Endodermal cell (in vitro differentiated cells): ENCODE data around the gene SPPL2A. TPM values are rescaled to one million over a fixed set of nuclear protein-coding genes. Genes with fewer than 3 reads are reported as not detected.

ENCODE experiments used
- DNase-seq: peaks from one replicate; pipeline ENCODE4 v3.0.0-alpha.2; 2017
- H3K27ac ChIP-seq: 2 replicates; pipeline ENCODE4 v1.5.1; 2013; ENCODE audit warnings: mild to moderate bottlenecking, low read depth, low read length, moderate library complexity
- H3K27me3 ChIP-seq: 2 replicates; pipeline ENCODE4 v1.6.1; 2013; ENCODE audit warnings: mild to moderate bottlenecking, low read length, moderate library complexity; ENCODE audit not compliant: insufficient read depth, control insufficient read depth, poor library complexity, severe bottlenecking
- H3K36me3 ChIP-seq: 2 replicates; pipeline ENCODE4 v1.7.0; 2013; ENCODE audit warnings: mild to moderate bottlenecking, low read length, moderate library complexity; ENCODE audit not compliant: control insufficient read depth, insufficient read depth
- H3K4me1 ChIP-seq: one replicate; pipeline ENCODE4 v1.7.0; 2013; ENCODE audit warnings: low read length; ENCODE audit not compliant: control insufficient read depth, insufficient read depth
- H3K4me3 ChIP-seq: 2 replicates; pipeline ENCODE4 v1.5.1; 2013; ENCODE audit warnings: mild to moderate bottlenecking, low read length, moderate library complexity
- H3K9ac ChIP-seq: 2 replicates; pipeline ENCODE4 v1.6.1; 2013; ENCODE audit warnings: mild to moderate bottlenecking, low read length, moderate library complexity; ENCODE audit not compliant: poor library complexity, severe bottlenecking; ENCODE audit errors: extremely low read depth
- H3K9me3 ChIP-seq: 2 replicates; pipeline ENCODE4 v1.6.1; 2013; ENCODE audit warnings: mild to moderate bottlenecking, low read length, moderate library complexity; ENCODE audit not compliant: control insufficient read depth
- H3K27ac Mint-ChIP-seq: 2 replicates; pipeline ENCODE4 v1.8.0; 2020; ENCODE audit warnings: mixed read lengths
- H3K27me3 Mint-ChIP-seq: 2 replicates; pipeline ENCODE4 v1.8.0; 2021; ENCODE audit warnings: mild to moderate bottlenecking, mixed read lengths; ENCODE audit not compliant: insufficient read depth
- H3K36me3 Mint-ChIP-seq: 2 replicates; pipeline ENCODE4 v1.8.0; 2020; ENCODE audit warnings: low read depth, mixed read lengths
- H3K4me1 Mint-ChIP-seq: 2 replicates; pipeline ENCODE4 v1.8.0; 2020; ENCODE audit warnings: mixed read lengths
- H3K4me3 Mint-ChIP-seq: 2 replicates; pipeline ENCODE4 v1.8.0; 2020; ENCODE audit warnings: mild to moderate bottlenecking, moderate library complexity, mixed read lengths
- H3K9me3 Mint-ChIP-seq: 2 replicates; pipeline ENCODE4 v1.8.0; 2020; ENCODE audit warnings: mild to moderate bottlenecking, mixed read lengths
- WGBS, 2 experiments: methylation state at CpG; one replicate each; pipeline versions ENCODE4 v1.1.5 to v1.1.7; 2013; ENCODE audit warnings: missing lambda C conversion rate in 2 of 2, mixed read lengths in 1 of 2; ENCODE audit not compliant: insufficient coverage in 1 of 2, insufficient read length in 1 of 2; 5-methylcytosine and 5-hydroxymethylcytosine counted together
- total RNA-seq, 2 donors: library from RNA; stranded (reverse); fragmentation: NEBNext Ultra II Directional in 1 of 2; extraction: Animal tissue kit (Norgen Biotek cat#: 25700) in 1 of 2; gene quantifications; 2 replicates in 1 of 2; 3 replicates in 1 of 2; pipeline ENCODE4 v1.2.1, GENCODE V29; 2021
- TF ChIP-seq, protein P1 (sequence below): fragments of 200-600 bp; sonication (generic); conservative IDR thresholded peaks from 2 replicates; pipeline ENCODE4 v1.5.0; 2021; ENCODE audit warnings: antibody characterized with exemption, mild to moderate bottlenecking

The SPPL2A gene
- total RNA-seq, 2 donors from 2014 or later: 62.4 to 78.7 TPM

DNA sequence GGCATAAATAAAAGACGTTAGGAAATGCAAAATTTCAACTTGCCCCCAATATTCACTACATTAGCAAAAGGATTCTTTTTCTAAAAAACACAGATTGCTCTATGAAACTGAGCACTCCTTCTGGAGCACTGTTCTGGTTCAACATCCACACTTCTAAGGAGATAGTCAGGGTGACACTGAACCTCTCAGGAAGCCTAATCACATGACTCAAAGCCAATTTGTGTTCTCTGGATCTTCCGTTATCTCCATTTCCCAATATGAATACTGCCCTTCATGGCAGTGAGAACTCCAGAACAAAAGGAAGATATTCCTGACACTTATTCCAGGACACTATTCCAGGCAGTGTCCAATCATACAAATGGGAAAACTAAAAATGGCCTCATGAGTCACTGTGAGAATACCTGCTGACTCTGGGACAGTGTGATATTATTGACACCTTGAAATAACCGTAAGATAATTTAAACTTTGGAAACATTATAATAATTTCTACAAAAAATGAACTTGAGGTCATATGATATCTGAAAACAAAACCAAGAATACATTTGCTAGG lies 57.6 kb downstream of the SPPL2A start:
- H3K27me3 ChIP-seq: no peaks in the 10 kb centered on the region
- H3K4me3 ChIP-seq: no peak overlapping the region
- TF ChIP-seq, protein P1, sequence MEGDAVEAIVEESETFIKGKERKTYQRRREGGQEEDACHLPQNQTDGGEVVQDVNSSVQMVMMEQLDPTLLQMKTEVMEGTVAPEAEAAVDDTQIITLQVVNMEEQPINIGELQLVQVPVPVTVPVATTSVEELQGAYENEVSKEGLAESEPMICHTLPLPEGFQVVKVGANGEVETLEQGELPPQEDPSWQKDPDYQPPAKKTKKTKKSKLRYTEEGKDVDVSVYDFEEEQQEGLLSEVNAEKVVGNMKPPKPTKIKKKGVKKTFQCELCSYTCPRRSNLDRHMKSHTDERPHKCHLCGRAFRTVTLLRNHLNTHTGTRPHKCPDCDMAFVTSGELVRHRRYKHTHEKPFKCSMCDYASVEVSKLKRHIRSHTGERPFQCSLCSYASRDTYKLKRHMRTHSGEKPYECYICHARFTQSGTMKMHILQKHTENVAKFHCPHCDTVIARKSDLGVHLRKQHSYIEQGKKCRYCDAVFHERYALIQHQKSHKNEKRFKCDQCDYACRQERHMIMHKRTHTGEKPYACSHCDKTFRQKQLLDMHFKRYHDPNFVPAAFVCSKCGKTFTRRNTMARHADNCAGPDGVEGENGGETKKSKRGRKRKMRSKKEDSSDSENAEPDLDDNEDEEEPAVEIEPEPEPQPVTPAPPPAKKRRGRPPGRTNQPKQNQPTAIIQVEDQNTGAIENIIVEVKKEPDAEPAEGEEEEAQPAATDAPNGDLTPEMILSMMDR: no peak
- no peak overlapping the region for H3K9ac ChIP-seq
- no peak overlapping the region for H3K27ac Mint-ChIP-seq
- no peaks in the 10 kb centered on the region for H3K9me3 ChIP-seq
- H3K36me3 Mint-ChIP-seq: peaks cover 31% of the 10 kb centered on the region
- DNase-seq: no peak
- 92 to 100% methylated on average over 2 to 3 of the region's 3 CpGs for WGBS, 2 experiments
- H3K27me3 Mint-ChIP-seq: no peaks in the 10 kb centered on the region
- H3K4me3 Mint-ChIP-seq: no peak overlapping the region
- no peaks in the 10 kb centered on the region for H3K4me1 Mint-ChIP-seq
- no peak overlapping the region for H3K27ac ChIP-seq
- H3K4me1 ChIP-seq: no peaks in the 10 kb centered on the region
- no peaks in the 10 kb centered on the region for H3K9me3 Mint-ChIP-seq
- H3K36me3 ChIP-seq: peaks cover 27% of the 10 kb centered on the region

DNA sequence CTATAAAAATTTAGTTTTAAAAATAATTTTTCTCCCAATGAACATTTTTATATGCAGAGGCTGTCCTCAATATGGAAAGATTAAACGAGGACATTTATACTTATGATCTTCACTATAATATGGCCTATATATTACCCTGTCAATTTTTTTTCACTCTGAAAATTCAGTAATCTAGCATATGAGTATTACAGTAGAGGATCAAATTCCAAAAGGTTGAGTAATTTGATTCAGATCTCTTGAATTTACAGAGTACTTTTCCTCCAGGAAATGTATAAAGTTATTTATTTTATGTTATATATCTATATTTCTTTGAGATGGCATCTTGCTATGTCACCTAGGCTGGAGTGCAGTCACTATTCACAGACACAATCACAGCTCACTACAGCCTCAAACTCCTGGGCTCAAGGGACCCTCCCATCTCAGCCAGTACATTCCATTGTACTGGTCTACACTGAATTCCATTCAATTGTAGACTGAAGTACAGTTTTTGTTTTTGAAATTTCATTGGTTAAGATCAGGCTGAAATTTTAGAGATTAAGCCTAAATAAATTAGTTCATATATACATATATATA lies 62.7 kb downstream of the SPPL2A start:
- no peaks in the 10 kb centered on the region for H3K9me3 ChIP-seq
- no peak overlapping the region for H3K27ac ChIP-seq
- Mint-ChIP-seq H3K27ac (no peak overlapping the region), H3K4me3 (no peak overlapping the region), H3K9me3 (no peaks in the 10 kb centered on the region), H3K36me3 (peaks cover 25% of the 10 kb centered on the region), H3K27me3 (no peaks in the 10 kb centered on the region), H3K4me1 (no peaks in the 10 kb centered on the region)
- H3K36me3 ChIP-seq: peaks cover 16% of the 10 kb centered on the region
- no peaks in the 10 kb centered on the region for H3K27me3 ChIP-seq
- no peaks in the 10 kb centered on the region for H3K4me1 ChIP-seq
- TF ChIP-seq, protein P1: no peak
- DNase-seq: no peak
- H3K4me3 ChIP-seq: no peak overlapping the region
- H3K9ac ChIP-seq: no peak overlapping the region
- 100% methylated on average over 1 of the region's 1 CpG; no CpG with 5 or more reads in 1 of the 2 experiments for WGBS, 2 experiments

DNA sequence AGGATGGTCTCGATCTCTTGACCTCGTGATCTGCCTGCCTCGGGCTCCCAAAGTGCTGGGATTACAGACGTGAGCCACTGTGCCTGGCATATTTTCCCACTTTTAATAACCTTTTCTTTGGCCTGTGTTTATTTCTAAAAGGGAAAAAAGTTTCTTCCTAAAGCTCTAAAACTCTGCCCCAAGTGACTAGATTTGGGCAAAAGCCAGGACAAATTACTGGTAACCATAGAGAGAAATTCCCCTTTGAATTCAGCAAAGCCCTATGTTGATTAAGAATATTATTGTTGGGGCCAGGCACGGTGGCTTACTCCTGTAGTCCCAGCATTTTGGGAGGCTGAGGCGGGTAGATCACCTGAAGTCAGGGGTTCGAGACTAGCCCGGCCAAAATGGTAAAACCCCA lies 67.4 kb downstream of the SPPL2A start:
- no peak overlapping the region for H3K27ac Mint-ChIP-seq
- no peak for DNase-seq
- peaks cover 6% of the 10 kb centered on the region for H3K36me3 Mint-ChIP-seq
- H3K4me1 Mint-ChIP-seq: no peaks in the 10 kb centered on the region
- Histone ChIP-seq H3K27ac (no peak overlapping the region), H3K4me1 (no peaks in the 10 kb centered on the region), H3K9ac (no peak overlapping the region), H3K36me3 (no peaks in the 10 kb centered on the region), H3K27me3 (no peaks in the 10 kb centered on the region), H3K9me3 (no peaks in the 10 kb centered on the region), H3K4me3 (no peak overlapping the region)
- H3K9me3 Mint-ChIP-seq: no peaks in the 10 kb centered on the region
- H3K27me3 Mint-ChIP-seq: no peaks in the 10 kb centered on the region
- 92 to 97% methylated on average over 2 to 8 of the region's 8 CpGs for WGBS, 2 experiments
- TF ChIP-seq, protein P1: no peak
- no peak overlapping the region for H3K4me3 Mint-ChIP-seq
